Natural killer cell (primary cell): ENCODE results near the gene PRND. TPM values are rescaled to one million over a fixed set of nuclear protein-coding genes. Genes with fewer than 3 reads are reported as not detected.

Source experiments
- ATAC-seq, 3 donors: fragments of 150-1000 bp in 2 of 3; fragments of 200-7000 bp in 1 of 3; cut with Tn5 transposase; 1 replicate in 1 of 3; 2 replicates in 2 of 3; pipeline ENCODE4 v1.10.0; 2021; ENCODE audit warnings: mild to moderate bottlenecking in 2 of 3, moderate library complexity in 2 of 3
- DNase-seq, 2 donors: peaks; one replicate each; pipeline versions ENCODE4 v3.0.0 to v3.0.0-alpha.2; 2013 to 2021; ENCODE audit warnings: mixed read lengths in 1 of 2
- H3K27ac ChIP-seq: one replicate; pipeline ENCODE4 v1.5.1; 2013; ENCODE audit warnings: mild to moderate bottlenecking, low read length
- H3K27me3 ChIP-seq: one replicate; pipeline ENCODE4 v1.6.1; 2013; ENCODE audit warnings: low read length; ENCODE audit not compliant: control insufficient read depth, insufficient read depth
- H3K36me3 ChIP-seq: one replicate; pipeline ENCODE4 v1.6.1; 2013; ENCODE audit warnings: low read length; ENCODE audit not compliant: control insufficient read depth, insufficient read depth
- H3K4me1 ChIP-seq: one replicate; pipeline ENCODE4 v1.6.1; 2013; ENCODE audit warnings: low read length; ENCODE audit not compliant: control insufficient read depth, insufficient read depth
- H3K4me3 ChIP-seq: one replicate; pipeline ENCODE4 v1.5.1; 2013; ENCODE audit warnings: low read length
- H3K9me3 ChIP-seq: one replicate; pipeline ENCODE4 v1.6.1; 2013; ENCODE audit warnings: low read length; ENCODE audit not compliant: control insufficient read depth, insufficient read depth
- H3K27ac Mint-ChIP-seq, 2 donors: one replicate each; pipeline ENCODE4 v1.8.0; 2022; ENCODE audit warnings: mild to moderate bottlenecking in 2 of 2, mixed read lengths in 2 of 2, moderate library complexity in 1 of 2
- H3K27me3 Mint-ChIP-seq, 2 donors: one replicate each; pipeline ENCODE4 v1.8.0; 2022; ENCODE audit warnings: low read depth in 2 of 2, mixed read lengths in 2 of 2
- H3K36me3 Mint-ChIP-seq: one replicate; pipeline ENCODE4 v1.8.0; 2022; ENCODE audit warnings: mixed read lengths
- H3K4me1 Mint-ChIP-seq, 2 donors: one replicate each; pipeline ENCODE4 v1.8.0; 2022; ENCODE audit warnings: mixed read lengths in 2 of 2
- H3K4me3 Mint-ChIP-seq: one replicate; pipeline ENCODE4 v1.8.0; 2022; ENCODE audit warnings: mild to moderate bottlenecking, moderate library complexity, mixed read lengths
- H3K9me3 Mint-ChIP-seq, 2 donors: one replicate each; pipeline ENCODE4 v1.8.0; 2022; ENCODE audit warnings: mixed read lengths in 2 of 2
- WGBS: methylation state at CpG from one replicate; pipeline ENCODE4 v1.1.7; 2013; ENCODE audit warnings: missing lambda C conversion rate; ENCODE audit not compliant: insufficient coverage; 5-methylcytosine and 5-hydroxymethylcytosine counted together
- intact Hi-C: fragments of 100-400 bp; cut with micrococcal nuclease; formaldehyde crosslinking; loops from one replicate; pipeline ENCODE4 v1.14.2; 2022
- total RNA-seq, 4 donors: library from RNA; stranded (reverse); fragments of 120-200 nt in 1 of 4; gene quantifications; one replicate each; pipeline versions ENCODE4 v1.2.3 to v1.2.4, GENCODE V29; 2013 to 2022
- TF ChIP-seq, protein P1 (sequence below): fragments of 200-600 bp; IDR thresholded peaks from one replicate; pipeline ENCODE4 v1.8.0; 2022; ENCODE audit warnings: antibody characterized with exemption

Gene PRND
- total RNA-seq, 3 donors from 2014 or later (not counting 1 experiment from before 2014, with no cell fraction given) = not detected

DNA sequence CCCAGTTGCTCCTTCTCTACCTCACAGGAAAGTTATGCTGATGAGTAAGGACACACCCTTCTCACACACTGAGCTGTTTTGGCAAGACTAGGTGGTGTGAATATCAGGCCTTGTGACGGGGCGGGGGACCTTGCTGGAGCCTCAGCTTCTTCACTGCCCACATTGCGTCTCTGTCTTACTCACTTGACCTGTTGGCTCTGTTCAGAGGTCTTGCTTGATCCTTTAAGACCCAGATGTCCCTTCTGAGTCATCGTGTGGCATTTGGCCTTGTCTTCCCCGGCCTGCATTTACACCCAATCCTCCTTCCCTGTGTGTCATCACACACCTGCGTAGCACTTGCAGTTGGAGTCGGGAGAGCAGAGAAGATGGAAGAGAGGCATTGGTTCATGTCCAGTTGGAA, 8.3 kb upstream of the PRND start:
- no peaks in the 10 kb centered on the region for H3K9me3 Mint-ChIP-seq

GRCh38 chr20:4714818-4715217, 6.9 kb upstream of the PRND start:
- TF ChIP-seq, protein P1, sequence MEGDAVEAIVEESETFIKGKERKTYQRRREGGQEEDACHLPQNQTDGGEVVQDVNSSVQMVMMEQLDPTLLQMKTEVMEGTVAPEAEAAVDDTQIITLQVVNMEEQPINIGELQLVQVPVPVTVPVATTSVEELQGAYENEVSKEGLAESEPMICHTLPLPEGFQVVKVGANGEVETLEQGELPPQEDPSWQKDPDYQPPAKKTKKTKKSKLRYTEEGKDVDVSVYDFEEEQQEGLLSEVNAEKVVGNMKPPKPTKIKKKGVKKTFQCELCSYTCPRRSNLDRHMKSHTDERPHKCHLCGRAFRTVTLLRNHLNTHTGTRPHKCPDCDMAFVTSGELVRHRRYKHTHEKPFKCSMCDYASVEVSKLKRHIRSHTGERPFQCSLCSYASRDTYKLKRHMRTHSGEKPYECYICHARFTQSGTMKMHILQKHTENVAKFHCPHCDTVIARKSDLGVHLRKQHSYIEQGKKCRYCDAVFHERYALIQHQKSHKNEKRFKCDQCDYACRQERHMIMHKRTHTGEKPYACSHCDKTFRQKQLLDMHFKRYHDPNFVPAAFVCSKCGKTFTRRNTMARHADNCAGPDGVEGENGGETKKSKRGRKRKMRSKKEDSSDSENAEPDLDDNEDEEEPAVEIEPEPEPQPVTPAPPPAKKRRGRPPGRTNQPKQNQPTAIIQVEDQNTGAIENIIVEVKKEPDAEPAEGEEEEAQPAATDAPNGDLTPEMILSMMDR = no peak
- no peak overlapping the region for H3K27ac ChIP-seq
- H3K27me3 Mint-ChIP-seq = no peaks in the 10 kb centered on the region
- no peaks in the 10 kb centered on the region for H3K27me3 ChIP-seq
- no peak overlapping the region for H3K4me3 Mint-ChIP-seq
- no peaks in the 10 kb centered on the region for H3K36me3 ChIP-seq
- DNase-seq = no peak
- H3K4me1 ChIP-seq = peaks cover 3% of the 10 kb centered on the region
- H3K4me1 Mint-ChIP-seq = peaks cover 5 to 8% of the 10 kb centered on the region in 2 donors
- no peak for ATAC-seq
- no peak overlapping the region for H3K4me3 ChIP-seq
- no peaks in the 10 kb centered on the region for H3K9me3 Mint-ChIP-seq
- no peaks in the 10 kb centered on the region for H3K36me3 Mint-ChIP-seq
- no peak overlapping the region for H3K27ac Mint-ChIP-seq
- WGBS = 85% methylated on average over 1 of the region's 1 CpG
- H3K9me3 ChIP-seq = no peaks in the 10 kb centered on the region
- intact Hi-C loops = no loop called here

More for the DNA sequence above, 8.3 kb upstream of the PRND start:
- 91% methylated on average over 5 of the region's 7 CpGs for WGBS
- intact Hi-C loops = no loop called here
- Histone ChIP-seq H3K27ac (no peak overlapping the region), H3K9me3 (no peaks in the 10 kb centered on the region), H3K27me3 (no peaks in the 10 kb centered on the region), H3K4me1 (peaks cover 3% of the 10 kb centered on the region), H3K36me3 (no peaks in the 10 kb centered on the region), H3K4me3 (no peak overlapping the region)
- Mint-ChIP-seq H3K27ac (no peak overlapping the region), H3K4me1 (peaks cover 5 to 7% of the 10 kb centered on the region in 2 donors), H3K27me3 (no peaks in the 10 kb centered on the region), H3K36me3 (no peaks in the 10 kb centered on the region), H3K4me3 (no peak overlapping the region)
- no peak for DNase-seq
- ATAC-seq = no peak
- TF ChIP-seq, protein P1 = no peak

- Histone ChIP-seq H3K27ac (no peak overlapping the region), H3K9me3 (no peaks in the 10 kb centered on the region), H3K4me3 (no peak overlapping the region), H3K27me3 (no peaks in the 10 kb centered on the region), H3K4me1 (peaks cover 11% of the 10 kb centered on the region), H3K36me3 (no peaks in the 10 kb centered on the region)
- no peaks in the 10 kb centered on the region for H3K36me3 Mint-ChIP-seq
- peaks cover 11 to 14% of the 10 kb centered on the region in 2 donors for H3K4me1 Mint-ChIP-seq
- H3K27me3 Mint-ChIP-seq = no peaks in the 10 kb centered on the region
- 59% methylated on average over 9 of the region's 12 CpGs for WGBS
- TF ChIP-seq, protein P1 = no peak
- no peak overlapping the region for H3K4me3 Mint-ChIP-seq
- no peak for ATAC-seq
- no peak overlapping the region for H3K27ac Mint-ChIP-seq
- H3K9me3 Mint-ChIP-seq = no peaks in the 10 kb centered on the region
- no peak for DNase-seq
- intact Hi-C loops = no loop called here
These were observed 3.7 kb upstream of the PRND start for GRCh38 chr20:4717816-4718570.

- no peaks in the 10 kb centered on the region for H3K27me3 ChIP-seq
- H3K4me1 Mint-ChIP-seq = peaks cover 11 to 14% of the 10 kb centered on the region in 2 donors
- H3K36me3 Mint-ChIP-seq = no peaks in the 10 kb centered on the region
These were observed 2.5 kb upstream of the PRND start for GRCh38 chr20:4719190-4719589.

More at GRCh38 chr20:4719190-4719589, 2.5 kb upstream of the PRND start:
- Mint-ChIP-seq H3K27me3 (no peaks in the 10 kb centered on the region), H3K9me3 (no peaks in the 10 kb centered on the region), H3K4me3 (no peak overlapping the region), H3K27ac (no peak overlapping the region)
- no peak overlapping the region for H3K27ac ChIP-seq
- TF ChIP-seq, protein P1 = no peak
- 94% methylated on average over 2 of the region's 2 CpGs for WGBS
- H3K9me3 ChIP-seq = no peaks in the 10 kb centered on the region
- no peak for DNase-seq
- ATAC-seq = no peak
- H3K36me3 ChIP-seq = no peaks in the 10 kb centered on the region
- intact Hi-C loops = no loop called here
- peaks cover 11% of the 10 kb centered on the region for H3K4me1 ChIP-seq
- H3K4me3 ChIP-seq = no peak overlapping the region
